ELR (cell line): ENCODE measurements around the gene PPP1R15B.

ENCODE experiments used
- DNase-seq: peaks from one replicate; pipeline ENCODE4 v3.0.0-alpha.2; 2015; ENCODE audit warnings: low read depth

PPP1R15B gene

GRCh38 chr1:204366759-204367158 is 44.9 kb downstream of the PPP1R15B start:
- peak; percentile 38 for DNase-seq

DNA sequence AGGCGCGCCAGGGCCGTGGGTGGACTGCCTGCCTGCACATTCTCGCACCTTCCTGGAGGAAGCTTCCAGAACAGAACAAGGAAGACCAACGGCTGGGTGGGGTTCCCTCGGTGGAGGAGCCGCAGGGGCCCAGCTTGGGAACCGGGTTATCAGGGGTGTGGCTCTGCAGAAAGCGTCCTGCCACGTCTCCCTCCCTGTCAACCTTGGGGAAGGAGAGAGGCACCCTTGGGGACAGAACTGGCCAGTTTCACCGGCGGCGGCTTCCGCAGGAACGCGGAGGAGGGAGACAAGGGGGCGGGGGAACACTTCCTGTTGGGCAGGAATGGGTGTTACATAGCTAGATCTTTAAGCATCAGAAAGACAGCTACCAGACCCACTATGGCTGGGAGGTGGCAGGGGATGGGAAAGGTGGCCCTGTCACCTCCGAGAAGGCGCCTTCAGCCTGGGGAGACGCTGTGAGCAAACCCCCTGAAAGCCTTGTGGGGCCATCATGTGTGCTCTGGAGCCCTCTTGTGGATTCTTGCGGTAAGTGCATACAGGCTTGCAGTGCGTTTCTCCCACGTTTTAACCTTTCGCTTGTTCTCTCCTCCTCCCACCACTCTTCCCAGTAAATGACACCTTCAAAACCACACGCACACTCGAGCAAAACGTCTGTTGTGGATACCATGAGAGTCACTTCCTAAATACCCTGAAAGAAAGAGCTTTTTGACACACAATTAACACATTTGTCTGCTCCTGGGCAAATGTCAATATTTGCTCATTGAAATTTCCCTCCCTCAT is 48.1 kb downstream of the PPP1R15B start:
- DNase-seq: peak; percentile 81

- no peak for DNase-seq
Observed at GRCh38 chr1:204362984-204363334, 48.7 kb downstream of the PPP1R15B start.

DNA sequence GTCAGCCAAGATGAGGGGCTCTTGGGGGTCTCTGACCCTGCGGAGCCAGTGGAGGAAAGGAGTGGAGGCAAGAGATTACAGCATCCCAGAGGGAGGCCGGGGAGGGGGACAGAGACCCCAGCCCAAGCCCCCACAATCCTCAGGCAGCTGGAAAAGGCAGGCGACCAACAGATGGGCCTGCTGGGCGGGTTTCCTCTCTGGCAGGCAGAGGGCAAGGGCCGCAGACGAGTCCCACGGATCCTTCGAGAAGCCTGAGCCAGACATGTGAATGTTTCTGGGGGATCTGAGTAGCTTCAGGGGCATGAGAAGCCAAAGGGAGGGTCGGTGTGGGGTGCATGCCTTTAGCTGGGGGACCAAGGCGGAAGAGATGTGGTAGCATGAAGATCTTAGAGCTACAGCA is 49.8 kb downstream of the PPP1R15B start:
- DNase-seq: no peak

DNA sequence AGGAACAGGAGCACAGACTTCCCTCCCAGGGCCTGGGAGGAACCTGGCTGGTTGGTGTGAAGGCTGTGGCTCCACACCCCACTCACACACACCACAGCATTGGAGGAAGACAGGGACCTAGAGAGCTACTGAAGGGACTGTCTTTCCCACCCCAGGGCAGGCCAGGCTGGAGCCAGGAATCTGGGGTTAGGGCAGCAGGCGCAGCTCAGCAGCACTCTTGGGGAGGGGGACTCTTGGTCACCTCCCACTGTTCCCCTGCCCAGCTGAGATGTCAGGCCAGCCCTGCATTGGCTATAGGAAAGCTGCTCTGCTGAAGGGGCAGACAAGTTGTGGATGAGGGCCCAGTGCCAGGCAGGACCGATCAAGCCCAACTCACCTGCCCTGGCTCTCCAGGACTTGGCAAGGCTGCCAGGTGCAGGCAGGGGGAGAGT is 50.3 kb downstream of the PPP1R15B start:
- DNase-seq: no peak

DNA sequence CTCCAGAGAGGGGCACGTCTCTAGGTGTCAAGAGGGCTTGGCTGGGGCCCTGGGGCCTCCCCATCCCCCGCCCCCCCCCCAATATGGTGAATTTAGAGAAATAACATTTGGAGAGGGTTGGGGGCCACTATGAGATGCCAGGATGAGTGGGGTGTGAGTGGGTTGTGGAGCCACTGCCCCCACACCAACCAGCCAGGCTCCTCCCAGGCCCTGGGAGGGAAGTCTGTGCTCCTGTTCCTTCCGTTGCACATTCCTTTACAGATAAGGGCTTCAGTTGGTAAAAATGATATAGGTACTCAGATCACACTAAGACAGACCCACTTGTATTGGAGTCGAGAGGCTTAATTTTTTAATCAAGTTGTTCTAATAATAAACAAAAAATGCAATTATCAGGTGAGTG is 51.3 kb downstream of the PPP1R15B start:
- DNase-seq: no peak

GRCh38 chr1:204359474-204360255 is 52.0 kb downstream of the PPP1R15B start, which contains the start of gene PLEKHA6:
PLEKHA6 (minus strand) TSS chr1:204359929; CDS start chr1:204273727, 86,202 bp downstream.
- DNase-seq: peak; percentile 72

DNA sequence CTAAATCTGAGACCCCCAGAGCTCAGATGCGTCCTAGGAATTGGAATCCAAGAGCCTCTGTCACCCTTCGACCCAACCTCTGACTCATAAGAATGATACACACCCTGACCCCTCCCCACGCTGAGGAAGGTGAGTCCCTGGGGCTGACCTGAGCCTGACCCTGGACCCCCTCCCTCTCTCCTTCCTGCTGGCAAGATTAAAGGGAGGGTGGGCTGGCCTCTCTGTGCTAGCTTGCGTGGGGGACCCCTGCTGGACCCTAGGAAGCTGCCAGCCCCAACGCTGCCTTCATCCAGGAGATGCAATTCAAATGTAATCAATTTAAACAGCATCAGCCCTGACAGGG is 52.5 kb downstream of the PPP1R15B start:
- DNase-seq: peak; percentile 15

GRCh38 chr1:204358605-204359004 is 53.0 kb downstream of the PPP1R15B start:
- no peak for DNase-seq

DNA sequence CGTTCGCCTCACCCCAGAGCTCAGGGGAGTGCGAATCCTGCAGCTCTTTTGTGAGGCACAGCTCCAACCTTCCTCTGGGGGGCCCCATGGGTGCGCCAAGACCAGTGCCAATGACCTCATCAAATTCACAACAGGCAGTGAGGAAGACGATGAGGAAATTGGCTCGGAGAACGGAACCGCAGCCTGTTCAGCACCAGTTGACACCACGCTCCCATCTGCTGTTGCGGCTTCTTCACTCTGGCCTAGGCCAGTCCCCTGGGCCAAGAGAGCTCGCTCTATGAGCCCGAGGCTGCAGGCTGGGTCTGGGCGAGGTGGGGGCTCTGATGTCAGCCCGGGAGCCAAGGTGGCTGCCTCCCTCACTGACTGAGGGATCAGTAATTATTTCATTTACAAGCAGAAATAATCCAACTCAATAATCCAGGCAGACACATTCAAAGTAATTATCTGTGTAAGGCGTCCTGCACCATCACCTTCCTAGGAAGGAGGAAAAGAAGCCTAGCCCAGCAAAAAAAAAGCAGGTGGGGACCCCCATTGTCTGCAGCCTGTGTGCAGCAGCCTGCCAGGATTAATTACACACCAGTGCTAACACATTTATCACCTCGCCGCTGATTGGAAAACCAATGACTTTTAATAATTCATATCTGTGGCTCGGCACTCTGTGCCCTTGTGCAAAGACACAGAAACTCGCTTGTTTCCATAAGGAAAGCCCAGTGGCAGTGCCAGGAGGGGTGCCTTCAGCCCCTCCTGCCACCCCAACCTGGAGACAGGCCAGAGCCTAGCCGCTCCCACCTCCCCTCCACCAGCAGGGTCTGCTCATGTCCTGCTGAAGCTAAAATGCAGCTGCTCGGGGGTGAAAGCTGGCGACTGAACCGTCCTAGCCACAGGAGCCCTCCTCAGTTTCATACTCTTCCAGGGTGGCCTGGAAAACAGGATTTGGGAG is 53.8 kb downstream of the PPP1R15B start:
- DNase-seq: peak; percentile 14

DNA sequence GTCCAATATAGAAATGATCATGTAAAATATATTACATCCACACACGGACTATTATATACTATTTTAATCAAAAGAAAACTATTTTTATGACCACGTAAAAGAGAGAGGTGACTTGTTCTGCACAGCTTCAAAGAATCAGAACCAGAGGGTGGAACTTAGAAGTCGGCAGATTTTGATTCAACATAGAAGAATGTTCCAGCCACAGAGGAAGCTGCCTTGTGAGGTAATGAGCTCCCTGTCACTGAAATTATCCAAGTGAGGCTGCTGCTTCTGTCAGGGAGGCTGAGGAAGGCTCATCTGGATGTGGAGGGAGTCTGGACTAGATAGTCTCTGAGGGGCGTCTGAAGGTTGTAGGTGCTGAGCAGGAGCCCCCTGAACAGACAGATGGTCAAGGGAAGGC is 54.6 kb downstream of the PPP1R15B start:
- peak; percentile 31 for DNase-seq

GRCh38 chr1:204355913-204356312 is 55.7 kb downstream of the PPP1R15B start:
- no peak for DNase-seq

DNA sequence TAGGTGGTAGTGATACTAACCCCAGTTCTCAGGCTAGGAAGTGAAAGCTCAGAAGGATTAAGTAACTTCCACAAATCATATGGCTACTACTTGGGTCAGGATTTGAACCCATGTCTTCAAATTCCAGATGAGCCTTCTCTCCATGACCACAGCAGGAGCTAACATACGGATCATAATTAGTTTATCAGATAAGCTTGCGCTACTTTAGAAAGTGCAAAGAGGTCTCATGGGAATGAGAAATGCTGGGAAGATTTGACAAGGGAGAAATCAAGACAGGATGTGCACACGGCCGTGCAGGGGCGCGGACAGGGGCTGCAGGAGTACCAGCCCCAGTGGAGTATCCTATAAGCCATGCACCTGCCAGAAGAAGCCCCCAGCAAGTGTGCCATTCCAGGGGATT is 57.0 kb downstream of the PPP1R15B start:
- no peak for DNase-seq
